Gastrocnemius medialis (tissue), 4 donors: ENCODE measurements around the gene GAA.
A peak's percentile ranks its signal among the peaks of the same experiment; 100 is the strongest.

Source experiments
- POLR2A ChIP-seq, 2 donors: fragments of 450-650 bp; IDR thresholded peaks; one replicate each; pipeline ENCODE4 v1.6.1; 2017; ENCODE audit warnings: antibody characterized with exemption in 2 of 2, mild to moderate bottlenecking in 2 of 2, moderate library complexity in 2 of 2
- TF ChIP-seq, protein P1 (sequence below), 5 experiments: fragments of 450-650 bp in 3 of 5; fragments of 200-600 bp in 2 of 5; sonication (generic) in 2 of 5; IDR thresholded peaks in 4 of 5; conservative IDR thresholded peaks in 1 of 5; 1 replicate in 4 of 5; 2 replicates in 1 of 5; pipeline ENCODE4 v1.5.1; 2016 to 2019; ENCODE audit warnings: antibody characterized with exemption in 5 of 5, mild to moderate bottlenecking in 3 of 5, moderate library complexity in 3 of 5

DNA sequence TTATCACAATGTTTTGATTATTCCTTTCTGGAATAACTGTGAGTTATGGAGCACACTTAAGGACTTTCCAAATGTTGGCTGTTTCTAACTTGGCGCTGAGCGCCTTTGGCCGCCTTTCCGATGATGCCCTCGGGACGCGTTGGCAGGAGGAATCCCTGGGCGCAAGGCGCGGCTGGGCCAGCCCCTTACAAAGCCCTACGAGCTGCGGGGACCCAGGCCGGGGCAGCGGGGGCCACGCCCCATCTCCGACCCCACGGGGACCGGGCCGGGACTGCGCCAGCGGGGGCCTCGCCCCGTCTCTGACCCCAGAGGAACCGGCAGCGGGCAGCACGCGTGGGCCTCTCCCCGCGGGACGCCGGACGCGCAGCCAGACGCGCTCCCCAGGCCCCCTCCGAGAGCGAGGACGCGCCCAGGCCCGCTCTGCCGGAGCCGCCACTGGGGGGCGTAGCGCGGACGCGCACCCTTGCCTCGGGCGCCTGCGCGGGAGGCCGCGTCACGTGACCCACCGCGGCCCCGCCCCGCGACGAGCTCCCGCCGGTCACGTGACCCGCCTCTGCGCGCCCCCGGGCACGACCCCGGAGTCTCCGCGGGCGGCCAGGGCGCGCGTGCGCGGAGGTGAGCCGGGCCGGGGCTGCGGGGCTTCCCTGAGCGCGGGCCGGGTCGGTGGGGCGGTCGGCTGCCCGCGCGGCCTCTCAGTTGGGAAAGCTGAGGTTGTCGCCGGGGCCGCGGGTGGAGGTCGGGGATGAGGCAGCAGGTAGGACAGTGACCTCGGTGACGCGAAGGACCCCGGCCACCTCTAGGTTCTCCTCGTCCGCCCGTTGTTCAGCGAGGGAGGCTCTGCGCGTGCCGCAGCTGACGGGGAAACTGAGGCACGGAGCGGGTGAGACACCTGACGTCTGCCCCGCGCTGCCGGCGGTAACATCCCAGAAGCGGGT is at the start of gene GAA:
- peak; percentile 64 to 81 for TF ChIP-seq POLR2A (IDR thresholded peaks at IDR 0.05)
- TF ChIP-seq, protein P1, sequence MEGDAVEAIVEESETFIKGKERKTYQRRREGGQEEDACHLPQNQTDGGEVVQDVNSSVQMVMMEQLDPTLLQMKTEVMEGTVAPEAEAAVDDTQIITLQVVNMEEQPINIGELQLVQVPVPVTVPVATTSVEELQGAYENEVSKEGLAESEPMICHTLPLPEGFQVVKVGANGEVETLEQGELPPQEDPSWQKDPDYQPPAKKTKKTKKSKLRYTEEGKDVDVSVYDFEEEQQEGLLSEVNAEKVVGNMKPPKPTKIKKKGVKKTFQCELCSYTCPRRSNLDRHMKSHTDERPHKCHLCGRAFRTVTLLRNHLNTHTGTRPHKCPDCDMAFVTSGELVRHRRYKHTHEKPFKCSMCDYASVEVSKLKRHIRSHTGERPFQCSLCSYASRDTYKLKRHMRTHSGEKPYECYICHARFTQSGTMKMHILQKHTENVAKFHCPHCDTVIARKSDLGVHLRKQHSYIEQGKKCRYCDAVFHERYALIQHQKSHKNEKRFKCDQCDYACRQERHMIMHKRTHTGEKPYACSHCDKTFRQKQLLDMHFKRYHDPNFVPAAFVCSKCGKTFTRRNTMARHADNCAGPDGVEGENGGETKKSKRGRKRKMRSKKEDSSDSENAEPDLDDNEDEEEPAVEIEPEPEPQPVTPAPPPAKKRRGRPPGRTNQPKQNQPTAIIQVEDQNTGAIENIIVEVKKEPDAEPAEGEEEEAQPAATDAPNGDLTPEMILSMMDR (IDR thresholded peaks at IDR 0.05 in 4 of 5, conservative IDR thresholded peaks at IDR 0.05 in 1 of 5): peak in 4 of 5 experiments; percentile 96 to 99 (median 98)
